HG03108 (cell line): ENCODE results near the gene ATP4A.
A peak's percentile ranks its signal among the peaks of the same experiment; 100 is the strongest.

Experiments used
- ATAC-seq: cut with Tn5 transposase; IDR thresholded peaks from one replicate; pipeline ENCODE4 v1.9.1; 2021; ENCODE audit warnings: moderate library complexity; ENCODE audit not compliant: unreplicated experiment

ATP4A gene

GRCh38 chr19:35528218-35529038, 35.0 kb downstream of the ATP4A start, which contains the start of gene SBSN:
Gene SBSN (minus strand): TSS chr19:35528311. CDS start chr19:35528281, 30 bp downstream.
- no peak for ATAC-seq

DNA sequence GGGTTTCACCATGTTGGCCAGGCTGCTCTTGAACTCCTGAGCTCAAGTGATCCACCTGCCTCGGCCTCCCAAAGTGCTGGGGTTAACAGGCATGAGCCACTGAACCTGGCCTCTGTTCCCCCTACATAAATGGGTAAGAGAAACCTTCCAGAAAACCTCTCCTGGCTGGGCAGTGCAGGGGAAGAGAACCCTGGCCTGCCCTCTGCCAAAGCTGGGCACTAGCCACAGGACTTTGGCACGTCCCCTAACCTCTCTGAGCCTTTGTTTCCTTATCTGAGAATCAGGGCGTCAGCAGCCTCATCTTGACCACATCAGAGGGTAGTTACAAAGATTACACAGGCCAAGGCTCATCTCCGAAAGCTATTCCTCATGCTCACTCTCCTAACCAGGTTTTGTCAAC, 37.6 kb downstream of the ATP4A start:
- ATAC-seq: no peak

- ATAC-seq: no peak
These were observed 39.1 kb downstream of the ATP4A start for GRCh38 chr19:35524181-35524837.

- ATAC-seq: no peak
These were observed 40.6 kb downstream of the ATP4A start for GRCh38 chr19:35522745-35523327.

DNA sequence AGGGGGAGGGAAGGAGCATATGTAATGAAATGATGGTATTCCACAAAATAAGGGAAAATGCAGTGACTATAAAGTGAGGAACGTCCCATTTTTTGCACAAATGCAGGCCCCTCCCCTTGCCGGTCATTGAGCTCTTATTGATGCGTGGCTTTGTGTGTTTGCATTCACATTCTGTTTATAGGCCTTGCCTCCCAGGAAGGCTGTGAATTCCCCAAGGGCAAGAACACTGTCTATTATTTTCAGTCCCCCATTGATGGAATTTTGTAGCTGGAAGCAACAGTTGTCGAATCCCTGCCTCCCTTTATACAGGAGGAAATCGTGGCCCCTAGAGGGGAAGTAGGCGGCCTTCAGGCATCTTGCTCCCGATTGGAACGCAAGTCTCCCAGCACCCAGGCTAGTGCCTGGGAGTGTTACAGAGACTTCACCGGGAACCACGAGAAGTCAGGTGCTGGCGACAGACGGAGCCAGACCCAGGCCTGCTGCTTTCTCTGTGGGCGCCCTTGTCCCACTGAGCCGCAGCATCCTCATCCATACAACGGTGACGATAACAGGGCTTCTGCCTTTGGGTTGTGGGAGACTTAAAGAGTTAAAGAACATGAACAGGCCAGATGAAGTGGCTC, 42.2 kb downstream of the ATP4A start:
- ATAC-seq: no peak

GRCh38 chr19:35519291-35519690, 44.2 kb downstream of the ATP4A start:
- ATAC-seq: no peak

DNA sequence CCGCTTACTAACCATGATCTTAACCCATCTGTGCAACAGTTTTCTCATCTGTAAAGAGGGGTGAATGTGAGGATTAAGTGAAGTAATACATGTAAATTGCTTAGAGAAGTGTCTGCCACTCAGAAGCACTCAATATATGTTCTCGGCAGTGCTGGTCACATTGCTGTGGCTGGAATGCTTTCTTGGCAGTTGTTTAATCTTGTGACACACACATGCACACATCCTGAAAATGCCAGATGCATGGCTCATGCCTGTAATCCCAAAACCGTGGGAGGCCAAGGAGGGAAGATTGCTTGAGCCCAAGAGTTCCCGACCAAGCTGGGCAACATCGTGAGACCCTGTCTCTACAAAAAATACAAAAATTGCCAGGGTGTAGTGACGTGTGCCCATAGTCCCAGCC, 45.1 kb downstream of the ATP4A start:
- no peak for ATAC-seq

DNA sequence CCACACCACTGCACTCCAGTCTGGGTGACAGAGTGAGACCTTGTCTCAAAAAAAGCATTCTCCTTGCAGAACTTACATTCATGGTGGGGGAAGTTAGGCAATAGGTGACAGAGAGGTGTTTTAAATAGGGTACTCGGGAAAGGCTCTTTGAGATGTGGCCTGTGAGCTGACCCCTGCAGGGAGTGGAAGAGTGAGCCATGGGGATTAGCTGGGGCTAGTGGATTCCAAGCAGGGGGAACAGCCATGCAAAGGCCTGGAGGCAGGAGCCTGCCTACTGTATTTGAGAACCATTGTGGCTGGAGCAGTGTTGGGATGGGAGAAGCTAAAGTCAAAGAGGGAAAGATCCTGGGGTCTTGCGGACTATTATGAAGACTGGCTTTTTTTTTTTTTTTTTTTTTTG, 46.1 kb downstream of the ATP4A start:
- no peak for ATAC-seq

GRCh38 chr19:35516310-35516709, 47.1 kb downstream of the ATP4A start:
- no peak for ATAC-seq

- ATAC-seq: no peak
These were observed 49.1 kb downstream of the ATP4A start for GRCh38 chr19:35514282-35514809.

- no peak for ATAC-seq
These were observed 49.7 kb downstream of the ATP4A start, which contains the start of gene DMKN for GRCh38 chr19:35513628-35514281. Gene DMKN (minus strand): TSS chr19:35513649. CDS start chr19:35513475, 174 bp downstream.

- no peak for ATAC-seq
These were observed 50.4 kb downstream of the ATP4A start for GRCh38 chr19:35512831-35513627.

- no peak for ATAC-seq
These were observed 52.1 kb downstream of the ATP4A start for GRCh38 chr19:35511337-35511736.

GRCh38 chr19:35510626-35510964, 52.9 kb downstream of the ATP4A start:
- no peak for ATAC-seq

GRCh38 chr19:35509861-35510625, 53.4 kb downstream of the ATP4A start:
- ATAC-seq: peak; percentile 65

DNA sequence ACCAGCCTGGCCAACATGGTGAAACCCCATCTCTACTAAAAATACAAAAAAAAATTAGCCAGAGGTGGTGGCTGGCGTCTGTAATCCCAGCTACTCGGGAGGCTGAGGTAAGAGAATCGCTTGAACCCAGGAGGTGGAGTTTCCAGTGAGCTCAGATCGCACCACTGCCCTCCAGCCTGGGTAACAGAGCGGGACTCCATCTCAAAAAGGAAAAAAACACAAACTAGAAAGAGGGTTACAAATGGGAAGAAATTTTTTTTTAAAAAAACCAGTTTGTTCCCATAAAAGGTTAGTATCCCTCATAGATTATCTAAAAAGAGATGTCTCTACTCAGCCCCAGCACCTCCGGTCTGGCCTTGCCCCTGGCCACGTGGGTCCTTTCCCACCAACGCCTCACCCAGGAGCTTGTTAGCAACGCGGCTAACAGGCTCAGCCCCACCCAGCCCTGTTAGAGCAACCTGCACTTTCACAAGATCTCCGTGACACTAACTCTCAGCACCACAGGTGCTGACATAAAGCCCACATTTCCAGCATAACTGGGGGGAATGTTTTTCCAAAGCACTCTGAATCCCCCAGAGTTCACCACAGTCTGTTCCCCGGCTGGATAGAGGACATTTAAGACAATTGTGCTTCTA, 54.3 kb downstream of the ATP4A start:
- no peak for ATAC-seq

GRCh38 chr19:35508129-35508528, 55.3 kb downstream of the ATP4A start:
- ATAC-seq: no peak

GRCh38 chr19:35507561-35507960, 55.9 kb downstream of the ATP4A start:
- ATAC-seq: no peak

DNA sequence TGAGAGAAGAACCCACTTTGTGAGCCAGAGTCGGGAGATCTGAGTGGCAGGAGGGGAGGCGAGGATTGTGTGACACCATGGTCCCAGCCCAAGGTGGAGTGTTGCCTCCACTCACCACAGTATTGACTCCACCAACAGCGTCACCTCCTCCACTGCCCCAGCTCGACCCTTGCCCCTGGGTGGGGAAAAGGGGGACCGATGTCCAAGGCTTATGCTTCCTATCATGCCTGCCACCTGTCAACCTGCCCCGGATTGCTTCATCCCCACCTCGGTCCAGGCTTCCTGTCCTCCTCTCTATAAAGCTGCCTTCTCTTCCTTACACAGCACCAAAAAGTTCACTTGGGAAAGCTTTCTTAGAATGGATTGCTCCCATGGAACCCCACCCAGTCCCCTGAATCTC, 57.4 kb downstream of the ATP4A start:
- no peak for ATAC-seq
